Epithelial cell of prostate (primary cell): ENCODE data around the gene ITGA11.

Experiments
- DNase-seq: peaks from one replicate; pipeline ENCODE4 v3.0.0-alpha.2; 2011; ENCODE audit warnings: low read depth, low spot score
- H3K27ac ChIP-seq: fragments of 450-650 bp; 2 replicates; pipeline ENCODE4 v1.5.1; 2017; ENCODE audit warnings: mild to moderate bottlenecking

Gene ITGA11

GRCh38 chr15:68259883-68260282 lies 172.1 kb downstream of the ITGA11 start:
- DNase-seq = no peak
- H3K27ac ChIP-seq = peak overlapping the region; percentile 44

- DNase-seq = no peak
- peak overlapping the region; percentile 44 for H3K27ac ChIP-seq
Measured at GRCh38 chr15:68258692-68259091, 173.3 kb downstream of the ITGA11 start.

- peak; percentile 73 for DNase-seq
- H3K27ac ChIP-seq = peak overlapping the region; percentile 95
Measured at GRCh38 chr15:68256675-68257450, 175.1 kb downstream of the ITGA11 start.

- no peak overlapping the region for H3K27ac ChIP-seq
- no peak for DNase-seq
Measured at GRCh38 chr15:68252925-68253534, 178.9 kb downstream of the ITGA11 start.

- DNase-seq = no peak
Measured at GRCh38 chr15:68249058-68249713, 182.8 kb downstream of the ITGA11 start.

More at GRCh38 chr15:68249058-68249713, 182.8 kb downstream of the ITGA11 start:
- H3K27ac ChIP-seq = no peak overlapping the region
